MM.1S (cell line): Measurements from ENCODE around the gene RAB24.

Source experiments
- DNase-seq: peaks from one replicate; pipeline ENCODE4 v3.0.0-alpha.2; 2015
- H2AFZ ChIP-seq: fragments of 300-600 bp; sonication (generic); 2 replicates; pipeline ENCODE4 v1.6.0; 2016; ENCODE audit warnings: antibody characterized with exemption, low read length
- H3F3A ChIP-seq: fragments of 300-600 bp; sonication (generic); 2 replicates; pipeline ENCODE4 v1.6.1; 2016; ENCODE audit warnings: mild to moderate bottlenecking, antibody characterized with exemption, low read length, moderate library complexity, mixed read lengths; ENCODE audit not compliant: insufficient read depth
- H3K27ac ChIP-seq: fragments of 300-600 bp; sonication (generic); 2 replicates; pipeline ENCODE4 v1.5.1; 2016; ENCODE audit warnings: mild to moderate bottlenecking, low read length
- H3K27me3 ChIP-seq: fragments of 300-600 bp; sonication (generic); replicated peaks from 2 replicates; pipeline ENCODE4 v1.6.0; 2016; ENCODE audit warnings: low read length; ENCODE audit not compliant: insufficient read depth
- H3K36me3 ChIP-seq: fragments of 300-600 bp; sonication (generic); replicated peaks from 2 replicates; pipeline ENCODE4 v1.6.1; 2016; ENCODE audit warnings: mild to moderate bottlenecking, low read length, mixed read lengths; ENCODE audit not compliant: insufficient read depth
- H3K4me1 ChIP-seq: fragments of 300-600 bp; sonication (generic); 2 replicates; pipeline ENCODE4 v1.6.1; 2016; ENCODE audit warnings: low read length, mixed read lengths
- H3K4me2 ChIP-seq: fragments of 300-600 bp; sonication (generic); 2 replicates; pipeline ENCODE4 v1.6.0; 2016; ENCODE audit warnings: low read depth, low read length
- H3K4me3 ChIP-seq: fragments of 300-600 bp; sonication (generic); 2 replicates; pipeline ENCODE4 v1.5.1; 2016; ENCODE audit warnings: low read length, mixed read lengths
- H3K79me2 ChIP-seq: fragments of 300-600 bp; sonication (generic); 2 replicates; pipeline ENCODE4 v1.6.1; 2016; ENCODE audit warnings: mixed run types, low read length, mixed read lengths
- H3K9ac ChIP-seq: fragments of 300-600 bp; sonication (generic); 2 replicates; pipeline ENCODE4 v1.6.1; 2016; ENCODE audit warnings: low read length, mixed read lengths
- H3K9me2 ChIP-seq: fragments of 300-600 bp; sonication (generic); replicated peaks from 2 replicates; pipeline ENCODE4 v1.6.1; 2016; ENCODE audit warnings: mild to moderate bottlenecking, low read length, mixed read lengths; ENCODE audit not compliant: insufficient read depth
- H3K9me3 ChIP-seq: fragments of 300-600 bp; sonication (generic); replicated peaks from 2 replicates; pipeline ENCODE4 v1.6.1; 2016; ENCODE audit warnings: mild to moderate bottlenecking, low read length, mixed read lengths; ENCODE audit not compliant: insufficient read depth
- H4K20me1 ChIP-seq: fragments of 300-600 bp; sonication (generic); 2 replicates; pipeline ENCODE4 v1.6.1; 2016; ENCODE audit warnings: mild to moderate bottlenecking, low read length, moderate library complexity, mixed read lengths; ENCODE audit not compliant: insufficient read depth
- EZH2 ChIP-seq: fragments of 300-600 bp; sonication (generic); optimal IDR thresholded peaks from 2 replicates; pipeline ENCODE3; 2017; ENCODE audit warnings: low read depth, mild to moderate bottlenecking, antibody characterized with exemption, low read length, mixed read lengths
- EZH2phosphoT487 ChIP-seq: fragments of 300-600 bp; sonication (generic); IDR thresholded peaks from 2 replicates; pipeline ENCODE4 v1.6.1; 2018; ENCODE audit warnings: antibody characterized with exemption, low read length
- TF ChIP-seq, protein P1 (sequence below): fragments of 300-600 bp; sonication (generic); IDR thresholded peaks from 2 replicates; pipeline ENCODE4 v1.5.1; 2016; ENCODE audit warnings: antibody characterized with exemption, low read length, mixed read lengths

RAB24 gene

GRCh38 chr5:177275883-177276282 lies 27.6 kb downstream of the RAB24 start:
- Histone ChIP-seq H4K20me1 (no peaks in the 10 kb centered on the region), H3K4me1 (no peaks in the 10 kb centered on the region), H3K4me3 (no peak overlapping the region), H3K9ac (no peak overlapping the region), H2AFZ (no peak overlapping the region), H3K27ac (no peak overlapping the region), H3K4me2 (no peak overlapping the region), H3K79me2 (no peaks in the 10 kb centered on the region), H3K9me2 (no peaks in the 10 kb centered on the region), H3K36me3 (0 out of 2 replicates have a peak, but pooled peaks cover 3% of the 10 kb centered on the region), H3K27me3 (no peaks in the 10 kb centered on the region), H3K9me3 (no peaks in the 10 kb centered on the region), H3F3A (peaks cover 4% of the 10 kb centered on the region; the same call in 1 of the 2 replicates)
- DNase-seq = no peak
- TF ChIP-seq, protein P1, sequence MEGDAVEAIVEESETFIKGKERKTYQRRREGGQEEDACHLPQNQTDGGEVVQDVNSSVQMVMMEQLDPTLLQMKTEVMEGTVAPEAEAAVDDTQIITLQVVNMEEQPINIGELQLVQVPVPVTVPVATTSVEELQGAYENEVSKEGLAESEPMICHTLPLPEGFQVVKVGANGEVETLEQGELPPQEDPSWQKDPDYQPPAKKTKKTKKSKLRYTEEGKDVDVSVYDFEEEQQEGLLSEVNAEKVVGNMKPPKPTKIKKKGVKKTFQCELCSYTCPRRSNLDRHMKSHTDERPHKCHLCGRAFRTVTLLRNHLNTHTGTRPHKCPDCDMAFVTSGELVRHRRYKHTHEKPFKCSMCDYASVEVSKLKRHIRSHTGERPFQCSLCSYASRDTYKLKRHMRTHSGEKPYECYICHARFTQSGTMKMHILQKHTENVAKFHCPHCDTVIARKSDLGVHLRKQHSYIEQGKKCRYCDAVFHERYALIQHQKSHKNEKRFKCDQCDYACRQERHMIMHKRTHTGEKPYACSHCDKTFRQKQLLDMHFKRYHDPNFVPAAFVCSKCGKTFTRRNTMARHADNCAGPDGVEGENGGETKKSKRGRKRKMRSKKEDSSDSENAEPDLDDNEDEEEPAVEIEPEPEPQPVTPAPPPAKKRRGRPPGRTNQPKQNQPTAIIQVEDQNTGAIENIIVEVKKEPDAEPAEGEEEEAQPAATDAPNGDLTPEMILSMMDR = no peak
- TF ChIP-seq EZH2 (no peak), EZH2phosphoT487 (no peak)

- H3K27ac ChIP-seq = no peak overlapping the region
- H3K36me3 ChIP-seq = no peaks in the 10 kb centered on the region; the same call in 1 of the 2 replicates
- no peak overlapping the region for H2AFZ ChIP-seq
- H3F3A ChIP-seq = no peaks in the 10 kb centered on the region
- no peaks in the 10 kb centered on the region for H3K27me3 ChIP-seq
- no peak overlapping the region for H3K9ac ChIP-seq
- no peak for DNase-seq
- TF ChIP-seq EZH2 = no peak
- TF ChIP-seq EZH2phosphoT487 = no peak
- TF ChIP-seq, protein P1 = no peak
- H3K4me1 ChIP-seq = no peaks in the 10 kb centered on the region
- no peaks in the 10 kb centered on the region for H3K9me3 ChIP-seq
- H3K4me2 ChIP-seq = no peak overlapping the region
- H3K4me3 ChIP-seq = no peak overlapping the region
- H3K9me2 ChIP-seq = no peaks in the 10 kb centered on the region
- no peaks in the 10 kb centered on the region for H3K79me2 ChIP-seq
- no peaks in the 10 kb centered on the region for H4K20me1 ChIP-seq
These were observed 32.4 kb downstream of the RAB24 start for GRCh38 chr5:177271113-177271512.

DNA sequence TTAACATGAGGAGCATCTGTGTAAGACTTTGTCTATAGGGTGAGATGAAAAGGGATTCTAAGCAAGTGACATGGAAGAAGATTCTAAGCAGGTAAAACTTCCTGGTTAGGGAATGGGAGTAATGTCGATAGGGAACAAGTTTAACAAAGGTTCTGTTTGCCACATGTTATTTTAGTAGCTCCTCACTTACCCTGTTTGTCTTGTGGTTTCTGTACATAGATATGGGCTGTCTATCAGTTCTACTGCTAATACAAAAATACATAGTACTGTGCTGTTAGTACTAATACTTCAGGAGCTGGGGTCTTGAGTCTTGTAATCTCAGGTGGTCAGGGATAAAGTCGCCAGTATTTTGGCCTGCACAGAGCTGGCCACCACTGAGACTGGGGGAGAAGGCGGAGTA lies 32.9 kb downstream of the RAB24 start:
- no peak overlapping the region for H3K4me2 ChIP-seq
- no peaks in the 10 kb centered on the region for H3K9me3 ChIP-seq
- no peaks in the 10 kb centered on the region for H3K4me1 ChIP-seq
- no peaks in the 10 kb centered on the region; the same call in 1 of the 2 replicates for H3K36me3 ChIP-seq
- H3K27me3 ChIP-seq = no peaks in the 10 kb centered on the region
- DNase-seq = no peak
- no peak overlapping the region for H3K9ac ChIP-seq
- H3K4me3 ChIP-seq = no peak overlapping the region
- H3F3A ChIP-seq = no peaks in the 10 kb centered on the region
- TF ChIP-seq EZH2phosphoT487 (no peak), EZH2 (no peak)
- TF ChIP-seq, protein P1 = no peak
- no peaks in the 10 kb centered on the region for H3K9me2 ChIP-seq
- no peak overlapping the region for H3K27ac ChIP-seq
- no peak overlapping the region for H2AFZ ChIP-seq
- H3K79me2 ChIP-seq = no peaks in the 10 kb centered on the region
- H4K20me1 ChIP-seq = no peaks in the 10 kb centered on the region
